Islet of Langerhans (tissue), 1 donor: ENCODE measurements around the gene LY9.

Experiments
- FAIRE-seq: peaks from one replicate; lab custom pipeline; 2011; peaks lifted over from hg19 to GRCh38; lab: Jason Lieb, UNC

Gene LY9

DNA sequence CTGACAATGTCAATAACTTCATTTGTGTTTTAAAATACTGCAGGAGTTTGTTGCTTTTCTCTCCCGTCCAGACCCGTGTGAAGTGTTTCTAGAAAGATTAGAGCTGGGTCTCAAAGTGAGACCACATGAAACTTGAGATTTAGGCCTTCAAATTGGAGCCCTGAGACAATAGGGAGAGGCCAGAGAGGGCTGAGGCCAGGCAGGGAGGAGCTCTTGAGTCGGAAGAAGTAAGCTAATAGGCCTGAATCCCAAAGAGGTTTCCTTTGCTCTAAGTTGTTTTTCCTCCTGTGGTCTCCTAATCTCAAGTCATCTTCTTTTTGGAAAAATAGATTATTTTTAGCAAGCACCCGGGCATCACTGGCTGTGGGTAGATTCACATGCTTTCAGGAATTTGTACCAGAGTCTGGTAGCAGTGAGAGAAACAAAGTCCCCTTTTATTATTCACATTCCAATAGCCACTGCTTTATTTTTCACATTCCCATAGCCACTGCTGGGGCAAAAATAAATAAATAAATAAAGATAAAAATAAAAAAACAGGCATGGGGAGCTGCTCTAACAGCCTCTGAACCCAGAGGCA lies 41.1 kb downstream of the LY9 start:
- no peak for FAIRE-seq

DNA sequence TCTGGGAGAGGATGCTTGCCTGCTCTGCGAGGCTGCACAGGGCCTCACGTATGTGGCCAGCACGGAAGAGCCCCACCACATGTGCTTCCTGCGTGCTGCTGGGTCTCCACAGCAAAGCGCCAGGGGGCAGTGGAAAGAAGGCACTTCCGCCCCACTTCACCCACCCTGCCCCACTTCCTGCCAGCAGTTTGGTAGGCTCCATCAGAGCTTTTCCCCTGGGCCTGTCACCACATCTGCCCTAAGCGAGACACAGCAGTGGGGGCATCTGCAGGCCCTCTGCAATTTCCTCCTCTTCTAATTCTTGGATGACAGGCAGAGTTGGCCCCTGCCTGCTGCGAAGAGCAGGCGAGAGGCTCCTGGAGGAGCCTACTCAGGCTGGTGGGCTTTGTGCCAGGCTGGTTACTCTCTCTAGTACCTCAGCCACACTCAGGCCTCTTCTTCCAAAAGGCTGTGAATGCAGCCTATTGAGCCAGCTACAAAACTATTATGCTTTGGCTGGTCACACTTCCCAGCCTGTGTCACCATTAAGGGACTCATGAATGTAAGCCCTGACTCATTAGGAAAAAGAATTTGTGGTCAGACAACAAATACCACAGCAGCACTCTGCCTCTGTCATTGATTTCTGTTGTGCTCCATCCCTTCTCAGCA lies 41.7 kb downstream of the LY9 start:
- FAIRE-seq = no peak

DNA sequence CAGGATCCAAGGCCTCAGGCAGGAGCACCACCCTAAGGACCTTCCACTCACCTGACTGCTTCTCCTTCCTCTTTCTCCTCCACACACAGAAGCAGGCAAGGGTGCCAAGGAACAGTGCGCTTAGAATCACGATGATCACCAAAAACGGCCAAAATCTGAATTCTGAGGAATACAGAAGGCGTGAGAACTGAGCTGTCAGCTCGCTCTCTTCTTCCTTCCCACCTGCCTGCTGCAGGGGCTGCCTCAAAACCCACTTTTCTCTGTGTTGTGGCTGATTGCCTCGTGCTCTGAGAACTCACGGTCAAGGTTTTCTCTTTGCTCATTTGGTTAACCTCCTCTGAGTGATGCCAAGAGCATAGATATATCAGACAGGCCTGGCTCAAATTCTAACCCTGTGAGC lies 42.9 kb downstream of the LY9 start:
- no peak for FAIRE-seq

DNA sequence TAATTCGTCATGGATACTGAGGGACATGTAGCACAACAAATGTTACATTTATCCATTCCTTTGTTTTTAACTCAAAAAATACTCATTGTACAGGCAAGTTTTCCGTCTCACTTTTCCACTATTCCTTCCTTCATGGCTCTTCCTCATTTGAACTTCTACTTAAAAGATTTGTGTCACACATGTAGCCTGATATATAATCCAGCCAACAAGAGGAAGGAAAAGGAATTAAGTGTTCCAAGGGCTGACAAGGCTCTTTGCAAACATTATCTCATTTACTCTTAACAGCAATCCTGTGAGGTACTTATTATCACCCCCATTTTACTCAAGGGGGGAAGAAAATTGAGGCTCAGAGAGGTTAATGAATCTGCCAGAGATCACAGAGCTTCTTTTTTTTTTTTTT lies 43.8 kb downstream of the LY9 start:
- no peak for FAIRE-seq

DNA sequence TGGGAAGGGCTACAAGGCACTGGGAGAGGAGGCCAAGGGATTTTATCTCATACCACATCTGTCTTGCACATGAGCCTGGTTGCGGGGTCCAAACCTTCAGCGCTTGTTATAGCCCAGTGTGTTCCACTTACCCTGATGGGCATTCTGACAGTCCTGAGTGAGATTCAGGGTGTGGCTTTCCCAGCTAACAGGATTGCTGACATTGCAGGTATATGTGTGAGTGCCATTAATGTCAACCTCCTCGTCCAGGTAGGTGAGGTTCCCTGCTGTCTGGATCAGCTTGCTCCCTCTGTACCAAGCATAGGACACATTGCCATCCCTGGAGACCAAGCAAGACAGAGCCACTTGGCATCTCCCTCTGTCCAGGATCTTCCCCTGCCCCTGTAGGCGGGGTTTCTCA lies 45.1 kb downstream of the LY9 start:
- no peak for FAIRE-seq

DNA sequence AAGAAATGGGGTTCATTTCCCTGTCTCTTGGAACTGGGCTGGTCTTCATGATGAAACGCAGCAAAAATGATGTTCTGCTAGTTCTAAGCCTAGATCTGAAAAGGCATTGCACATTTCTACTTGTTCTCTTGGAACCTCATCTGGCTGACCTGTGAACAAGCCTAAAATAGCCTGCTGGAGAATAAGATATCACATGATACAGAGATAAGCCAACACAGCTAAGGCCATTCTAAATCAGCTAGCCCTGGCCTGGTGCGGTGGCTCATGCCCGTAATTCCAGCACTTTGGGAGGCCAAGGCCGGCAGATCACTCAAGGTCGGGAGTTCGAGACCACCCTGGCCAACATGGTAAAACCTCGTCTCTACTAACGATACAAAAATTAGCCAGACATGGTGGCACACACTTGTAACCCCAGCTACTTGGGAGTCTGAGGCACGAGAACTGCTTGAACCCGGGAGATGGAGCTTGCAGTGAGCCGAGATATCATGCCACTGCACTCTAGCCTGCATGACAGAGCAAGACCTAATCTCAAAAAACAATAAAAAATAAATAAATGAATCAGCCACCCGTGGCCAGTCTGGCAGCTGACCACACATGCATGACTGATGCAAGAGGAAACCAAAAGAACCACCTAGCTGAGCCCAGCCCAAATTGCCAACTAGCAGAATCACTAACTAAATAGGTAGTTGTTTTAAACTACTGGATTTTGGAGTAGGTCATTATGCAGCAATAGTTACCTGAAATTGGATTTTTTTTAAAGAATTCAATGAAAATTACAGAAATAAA lies 48.7 kb downstream of the LY9 start:
- no peak for FAIRE-seq

DNA sequence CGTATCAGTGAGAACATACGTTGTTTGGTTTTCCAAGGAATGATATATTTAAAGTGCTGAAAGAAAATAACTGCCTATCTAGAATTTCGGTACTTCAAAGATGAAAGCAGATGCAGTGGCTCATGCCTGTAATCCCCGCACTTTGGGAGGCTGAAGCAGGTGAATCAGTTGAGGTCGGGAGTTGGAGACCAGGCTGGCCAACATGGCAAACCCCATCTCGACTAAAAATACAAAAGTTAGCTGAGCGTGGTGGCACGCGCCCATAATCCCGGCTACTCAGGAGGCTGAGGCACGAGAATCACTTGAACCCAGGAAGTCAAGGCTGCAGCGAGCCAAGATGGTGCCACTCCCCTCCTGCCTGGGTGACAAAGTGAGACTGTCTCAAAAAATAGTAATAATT lies 50.3 kb downstream of the LY9 start:
- no peak for FAIRE-seq

DNA sequence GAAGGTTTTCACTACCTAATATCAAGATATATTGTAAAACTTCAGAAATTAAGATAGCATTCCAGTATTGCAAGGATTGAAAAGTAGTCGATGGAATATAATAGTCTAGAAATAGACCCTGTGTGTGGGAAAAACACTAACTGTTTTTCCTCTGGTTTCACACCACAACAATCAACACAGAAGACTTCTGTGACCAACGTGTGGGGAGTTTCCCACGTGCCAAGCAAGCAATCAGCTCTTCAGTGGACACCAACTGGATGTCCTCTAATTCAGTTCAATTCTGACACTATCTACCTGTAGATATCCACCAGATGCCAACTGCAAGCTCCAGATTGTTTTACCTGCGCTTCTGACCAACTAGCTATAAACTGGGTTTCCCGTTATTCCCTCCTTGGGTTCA lies 54.6 kb downstream of the LY9 start:
- no peak for FAIRE-seq

DNA sequence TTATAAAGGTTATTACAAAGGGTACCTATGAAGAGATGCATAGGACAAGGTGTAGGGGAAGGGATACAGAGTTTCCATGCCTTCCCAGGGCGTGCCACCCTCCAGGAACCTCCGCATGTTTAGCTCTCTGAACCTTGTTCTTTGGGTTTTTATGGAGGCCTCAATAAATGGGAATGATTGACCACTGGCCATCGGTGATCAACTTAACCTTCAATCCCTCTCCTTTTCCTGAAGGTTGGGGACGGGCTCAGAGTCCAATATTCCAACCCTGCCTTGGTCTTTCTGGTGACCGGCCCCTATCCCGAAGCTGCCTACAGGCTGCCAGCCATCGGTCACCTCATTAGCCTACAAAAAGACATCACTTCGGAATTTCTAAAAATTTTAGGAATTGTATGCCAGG lies 55.0 kb downstream of the LY9 start:
- no peak for FAIRE-seq

DNA sequence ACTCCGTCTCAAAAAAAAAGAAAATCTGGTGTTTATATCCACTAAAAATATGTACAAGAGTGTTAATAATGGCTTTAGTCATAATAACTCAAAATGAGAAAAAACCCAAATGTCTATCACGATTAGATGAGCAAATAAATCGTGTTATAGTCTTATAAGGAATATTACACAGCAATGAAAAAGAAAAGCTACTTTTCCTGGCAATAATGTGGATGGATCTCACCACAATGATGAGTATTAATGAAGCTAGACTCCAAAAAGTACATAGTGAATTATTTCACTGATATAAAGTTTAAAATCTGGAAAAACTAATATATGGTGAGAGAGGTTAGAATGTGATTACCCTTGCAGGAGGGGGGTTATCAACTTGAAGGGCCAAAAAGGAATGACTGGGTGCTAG lies 57.0 kb downstream of the LY9 start:
- FAIRE-seq = no peak

DNA sequence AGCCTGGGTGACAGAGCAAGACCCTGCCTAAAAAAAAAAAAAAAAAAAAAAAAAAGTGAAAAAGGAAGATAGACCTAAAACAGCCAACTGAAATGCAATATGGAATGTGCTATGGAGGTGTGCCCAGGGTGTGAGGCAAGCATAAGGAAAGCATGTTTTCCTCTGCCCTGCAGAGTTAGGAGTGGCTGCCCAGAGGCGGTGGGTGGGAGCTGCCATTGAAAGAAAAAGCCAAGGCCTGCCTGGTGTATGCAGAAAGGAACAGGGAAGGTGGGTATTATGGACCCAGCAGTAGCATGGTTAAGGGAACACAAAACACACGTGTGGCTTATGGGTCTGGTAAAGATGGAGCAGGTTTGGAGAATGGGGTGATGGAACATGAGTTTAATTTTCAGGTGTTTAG lies 57.8 kb downstream of the LY9 start:
- no peak for FAIRE-seq

DNA sequence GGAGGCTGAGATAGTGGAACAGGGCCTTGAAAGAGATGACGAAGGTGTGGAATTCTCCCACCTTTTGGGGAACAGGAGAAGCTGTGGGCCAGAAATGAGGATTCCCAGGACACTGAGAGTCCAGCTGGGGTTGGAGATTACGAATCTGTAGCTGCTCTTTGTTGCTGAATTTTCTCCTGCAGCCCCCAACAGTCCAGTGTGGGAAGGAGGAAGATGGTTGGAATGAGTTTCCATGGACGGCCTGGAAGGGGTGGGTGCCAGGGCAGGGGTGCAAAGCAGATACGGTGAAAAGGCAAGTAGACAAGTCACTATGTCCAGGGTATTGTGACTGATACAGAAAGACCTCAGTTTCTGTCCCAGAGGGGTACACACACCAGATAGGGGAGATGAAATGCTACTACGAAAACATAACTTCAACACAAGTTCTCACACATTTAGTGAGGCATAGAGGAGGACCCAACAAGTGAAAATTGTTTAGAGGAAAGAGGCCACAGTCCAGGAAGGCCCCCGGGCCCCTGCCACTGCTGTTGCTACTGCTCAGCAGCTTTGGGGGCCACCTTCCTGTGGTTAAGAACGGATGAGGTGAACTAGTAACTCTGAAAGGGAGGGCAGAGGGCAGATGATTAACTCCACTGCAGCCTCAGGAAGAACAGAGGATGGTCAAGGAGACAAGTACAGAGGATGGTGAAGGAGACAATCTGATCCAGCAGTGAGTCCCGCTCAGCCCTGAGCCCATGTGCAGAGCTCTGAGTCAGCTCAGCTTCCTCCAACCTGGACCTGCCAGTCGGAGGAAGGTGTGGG lies 59.4 kb downstream of the LY9 start:
- no peak for FAIRE-seq

DNA sequence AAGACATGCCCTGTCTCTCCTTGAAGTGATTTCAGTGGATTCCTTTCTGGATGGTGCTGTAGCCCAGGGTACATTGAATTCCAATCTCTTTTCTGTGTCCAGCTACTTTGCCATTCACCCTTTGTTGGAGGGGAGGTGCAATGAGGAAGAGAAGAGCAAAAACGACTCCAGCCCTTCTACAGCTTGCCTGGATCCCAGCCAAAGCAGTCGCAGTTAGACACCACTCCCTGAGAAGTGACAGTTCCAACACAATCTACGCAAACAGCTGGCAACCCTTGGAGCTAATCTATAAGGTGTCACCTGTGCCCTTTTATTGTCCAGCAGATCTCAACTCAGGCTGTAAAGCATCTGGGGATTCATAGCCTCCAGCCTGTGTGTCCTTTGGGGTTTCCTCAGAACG lies 62.1 kb downstream of the LY9 start:
- no peak for FAIRE-seq

DNA sequence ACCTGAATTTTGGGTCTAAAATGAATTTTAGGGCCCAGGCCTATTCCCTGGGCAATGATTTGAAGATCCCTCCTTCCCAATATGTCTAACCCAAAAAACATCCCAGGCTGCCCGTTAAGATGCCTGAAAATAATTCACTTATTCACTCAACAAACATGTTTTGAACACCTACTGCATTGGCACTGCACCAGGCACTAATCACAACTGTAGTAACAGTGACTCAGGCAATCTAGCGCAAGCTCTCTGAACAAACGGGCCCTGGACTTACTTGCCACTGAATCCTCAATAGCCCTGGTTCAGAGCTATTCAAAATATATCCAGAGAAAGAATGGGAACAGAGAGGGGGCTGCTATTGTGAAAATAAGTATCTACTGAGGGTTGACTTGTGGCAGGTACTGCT lies 62.5 kb downstream of the LY9 start:
- no peak for FAIRE-seq

DNA sequence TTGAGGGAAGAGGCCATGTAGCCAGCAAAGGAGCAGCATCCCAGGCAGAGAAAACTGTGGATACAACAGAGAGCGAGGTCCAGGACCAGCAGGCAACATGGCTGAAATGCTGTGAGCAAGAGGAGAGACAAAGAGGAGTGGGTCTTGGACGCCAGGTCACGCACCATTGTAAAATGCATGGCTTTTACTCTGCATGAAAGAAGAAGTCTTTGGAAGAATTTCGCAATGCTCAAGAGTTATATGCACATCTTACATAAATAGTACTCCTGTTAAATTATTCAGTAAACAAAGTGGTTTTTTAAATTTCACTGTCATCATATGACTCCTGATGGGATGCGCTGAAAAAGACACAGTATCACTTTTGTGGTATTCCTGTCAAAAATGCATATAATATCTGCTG lies 63.2 kb downstream of the LY9 start:
- FAIRE-seq = no peak

DNA sequence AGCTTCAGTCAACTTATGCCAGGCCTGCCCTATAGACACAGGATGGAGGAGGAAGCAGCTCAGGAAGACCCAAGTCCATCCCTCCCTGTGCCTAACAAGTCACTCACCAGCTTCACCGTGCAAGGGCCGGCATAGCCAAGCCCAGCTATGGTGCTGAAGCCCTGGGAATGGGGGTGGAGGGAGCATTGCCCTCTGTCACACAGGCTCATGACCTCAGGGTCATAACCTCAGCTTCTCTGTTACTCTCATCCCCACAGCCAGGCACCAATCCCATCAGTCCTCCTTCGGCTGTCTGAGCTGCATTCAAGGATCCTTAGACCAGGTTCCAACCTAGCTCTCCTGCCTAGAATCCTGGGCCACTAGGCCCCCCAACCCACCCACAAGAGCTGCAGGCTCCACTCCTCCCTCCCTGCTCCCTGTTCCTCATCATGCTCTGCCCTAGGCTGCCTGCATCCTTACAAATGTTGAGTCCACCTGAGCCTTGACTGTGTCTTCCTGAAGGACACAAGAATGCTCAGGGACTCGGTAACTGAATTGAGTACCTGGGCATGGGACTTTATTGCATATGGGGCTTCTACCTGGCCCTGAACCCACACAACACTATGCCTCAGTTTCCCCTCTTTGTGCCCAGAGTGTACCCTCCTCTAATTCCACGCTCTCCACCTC lies 65.0 kb downstream of the LY9 start:
- no peak for FAIRE-seq

DNA sequence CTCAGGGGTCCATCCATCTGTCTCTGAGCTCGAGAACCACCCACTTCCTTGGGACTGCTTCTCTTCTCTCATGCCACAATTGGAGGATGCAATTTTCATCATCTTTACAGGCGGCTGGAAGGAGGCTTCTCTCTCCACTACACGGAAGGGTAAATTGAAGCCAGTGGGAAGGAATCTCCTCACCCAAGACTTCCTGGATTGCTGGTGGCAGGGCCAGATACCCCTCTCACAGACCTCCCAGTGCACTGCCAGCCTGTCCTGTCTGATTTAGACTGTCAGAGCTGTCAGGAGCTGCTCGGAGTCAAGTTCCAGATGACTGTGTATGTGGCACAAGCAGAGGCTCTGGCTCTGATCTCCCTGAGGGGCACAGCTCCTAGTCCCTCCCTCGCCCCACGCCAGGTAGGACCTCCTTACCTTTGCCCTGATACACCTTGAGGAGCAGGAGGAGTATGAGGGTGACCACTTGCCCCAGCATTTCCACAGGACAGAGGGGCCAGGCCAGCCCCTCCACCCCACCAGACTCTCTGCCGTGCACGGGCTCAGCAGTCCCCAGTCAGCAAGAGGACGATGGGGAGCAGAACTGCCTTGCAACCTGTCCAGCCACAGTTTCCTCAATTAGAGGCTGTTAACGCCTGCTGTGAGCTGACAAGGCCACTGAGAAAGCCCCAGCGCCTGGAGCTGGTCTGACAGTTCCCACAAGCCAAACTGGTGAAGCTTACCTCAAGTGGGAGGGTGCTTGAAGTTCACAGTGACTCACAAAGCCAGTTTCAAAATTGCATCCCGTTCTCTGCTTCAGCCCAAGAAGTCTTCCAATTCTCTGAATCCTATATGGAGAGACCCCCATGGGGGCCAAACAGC lies 66.5 kb downstream of the LY9 start, which contains the start of gene CD244:
Gene CD244, minus strand, starts transcription at position 685 of the 858 bp plus-strand sequence. Its CDS starts 210 bp downstream, at position 475.
- no peak for FAIRE-seq

DNA sequence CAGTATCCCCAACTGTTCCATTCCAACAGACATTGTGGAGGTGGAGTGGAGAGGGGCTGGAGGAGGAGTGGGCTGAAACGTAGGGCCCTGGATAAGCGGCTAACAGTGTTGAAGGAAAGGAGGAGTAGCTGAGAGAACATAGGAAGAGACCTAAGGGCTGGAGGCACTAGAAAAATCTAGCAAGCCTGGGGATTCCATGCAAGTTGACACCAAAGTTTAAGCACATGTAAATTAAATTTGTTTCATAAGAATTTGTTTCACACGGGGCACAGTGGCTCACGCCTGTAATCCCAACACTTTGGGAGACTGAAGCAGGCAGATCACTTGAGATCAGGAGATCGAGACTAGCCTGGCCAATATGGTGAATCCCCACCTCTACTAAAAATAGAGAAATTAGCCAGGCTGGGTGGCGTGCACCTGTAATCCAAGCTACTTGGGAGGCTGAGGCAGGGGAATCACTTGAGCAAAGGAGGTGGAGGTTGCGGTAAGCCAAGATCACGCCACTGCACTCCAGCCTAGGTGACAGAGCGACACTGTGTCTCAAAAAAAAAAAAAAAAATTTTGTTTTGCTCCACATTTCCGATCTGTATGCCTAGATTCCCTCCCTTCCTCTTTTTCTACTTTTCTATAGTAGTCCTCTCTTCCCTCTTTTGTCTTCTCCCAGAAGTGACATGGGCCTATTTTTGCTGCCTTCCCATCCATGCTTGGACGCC lies 67.2 kb downstream of the LY9 start:
- FAIRE-seq = no peak

DNA sequence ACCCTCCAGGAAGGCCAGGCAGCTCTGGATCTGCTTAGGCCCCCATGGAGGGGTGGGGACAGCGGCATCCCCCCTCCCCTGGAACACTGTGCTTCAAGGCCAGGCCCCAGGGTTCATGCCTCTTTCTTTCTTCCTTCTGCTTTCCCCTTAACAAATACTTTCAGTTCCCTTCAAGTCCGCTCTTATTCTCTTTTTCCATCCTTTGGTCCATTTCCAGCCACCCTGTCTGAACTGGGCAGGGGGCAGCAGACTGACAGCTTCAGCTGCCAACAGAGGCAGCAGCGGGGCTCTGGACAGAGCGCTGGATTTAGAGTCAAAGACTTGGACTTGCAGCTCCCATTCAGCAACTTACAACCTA lies 67.8 kb downstream of the LY9 start:
- FAIRE-seq = no peak

DNA sequence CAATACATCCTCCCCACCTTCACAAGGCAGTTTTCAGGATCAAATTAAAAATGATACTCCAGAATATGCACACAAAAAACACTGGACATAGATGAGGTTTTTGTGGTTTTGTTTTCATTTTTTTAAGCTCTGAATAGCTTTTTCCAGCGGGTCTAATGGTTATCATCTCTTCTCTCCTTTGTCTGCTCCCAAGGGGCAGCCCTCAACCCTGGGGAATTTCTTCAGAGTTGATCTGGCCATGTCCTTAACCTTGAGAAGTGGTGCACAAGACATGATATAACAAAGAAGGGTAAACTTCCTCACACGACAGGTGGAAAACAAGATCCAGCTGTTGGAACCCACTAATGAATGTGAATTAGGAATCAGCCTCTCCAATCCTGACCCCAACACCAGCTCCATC lies 68.2 kb downstream of the LY9 start:
- FAIRE-seq = no peak

DNA sequence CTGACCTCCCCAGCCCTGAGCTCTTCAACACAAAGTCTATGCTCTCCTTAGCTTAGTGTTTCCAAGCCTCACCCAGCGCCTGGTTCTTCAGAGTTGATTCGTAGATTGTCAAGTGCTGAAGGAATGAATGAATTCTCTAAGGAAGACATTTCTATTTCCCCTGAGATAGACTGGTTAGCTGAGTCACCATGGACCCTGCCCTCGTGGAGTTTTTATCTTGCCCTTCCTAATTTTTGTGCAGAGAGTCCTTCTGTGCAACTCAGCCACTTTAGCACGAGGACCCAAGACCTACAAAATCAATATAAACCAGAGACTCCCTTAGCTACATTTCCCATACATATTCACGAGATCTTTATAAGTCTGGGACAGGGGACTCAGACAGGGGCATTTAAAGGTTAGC lies 69.4 kb downstream of the LY9 start:
- FAIRE-seq = no peak
